C4-2B (cell line): ENCODE results near the gene SLC17A8.
"Not testable (repeated sequence)": the region's sequence is repeated elsewhere in the genome, so short reads cannot be mapped to it uniquely, and the experiment has no call there.

Experiments
- H3K27ac ChIP-seq: fragments of 450-650 bp; 2 replicates; pipeline ENCODE4 v1.5.1; 2017
- CTCF ChIP-seq: fragments of 450-650 bp; conservative IDR thresholded peaks from 2 replicates; pipeline ENCODE4 v1.5.1; 2017; ENCODE audit warnings: mild to moderate bottlenecking
- ZFX ChIP-seq: fragments of 450-650 bp; IDR thresholded peaks from 2 replicates; pipeline ENCODE4 v1.6.1; 2017

SLC17A8 gene

DNA sequence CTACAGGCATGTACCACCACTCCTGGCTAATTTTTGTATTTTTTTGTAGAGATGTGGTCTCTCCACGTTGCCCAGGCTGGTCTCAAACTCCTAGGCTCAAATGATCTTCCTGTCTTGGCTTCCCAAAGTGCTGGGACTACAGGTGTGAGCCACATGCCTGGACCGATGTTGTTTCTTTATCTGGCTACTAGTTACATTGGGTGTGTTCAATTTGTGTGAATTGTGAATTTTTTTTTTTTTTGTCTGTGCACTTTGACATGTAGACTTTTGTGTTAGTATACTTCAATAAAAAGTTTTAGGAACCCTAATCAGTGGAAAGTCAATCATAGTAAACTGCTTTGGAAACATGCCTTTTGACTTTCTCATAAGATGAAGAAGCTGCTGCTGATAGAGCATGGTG is 24.0 kb upstream of the SLC17A8 start:
- no peak overlapping the region for H3K27ac ChIP-seq
- TF ChIP-seq ZFX (no peak), CTCF (no peak)

DNA sequence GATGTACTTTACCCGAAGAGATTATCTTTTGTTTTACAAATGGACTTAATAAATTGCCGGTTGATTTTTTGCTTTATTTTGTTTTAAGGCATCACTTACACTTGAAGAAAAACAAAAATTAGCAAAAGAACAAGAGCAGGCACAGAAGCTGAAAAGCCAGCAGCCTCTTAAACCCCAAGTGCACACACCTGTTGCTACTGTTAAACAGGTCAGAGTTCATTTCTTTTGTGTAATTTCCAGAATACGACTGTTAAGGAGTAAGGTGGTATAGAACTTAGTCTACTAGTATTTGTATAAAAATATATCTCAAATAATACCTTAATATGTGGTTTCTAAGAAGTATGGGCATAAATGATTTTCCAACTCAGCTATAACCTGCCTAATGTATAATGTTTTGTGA is 19.6 kb upstream of the SLC17A8 start:
- TF ChIP-seq CTCF: no peak
- TF ChIP-seq ZFX: no peak

DNA sequence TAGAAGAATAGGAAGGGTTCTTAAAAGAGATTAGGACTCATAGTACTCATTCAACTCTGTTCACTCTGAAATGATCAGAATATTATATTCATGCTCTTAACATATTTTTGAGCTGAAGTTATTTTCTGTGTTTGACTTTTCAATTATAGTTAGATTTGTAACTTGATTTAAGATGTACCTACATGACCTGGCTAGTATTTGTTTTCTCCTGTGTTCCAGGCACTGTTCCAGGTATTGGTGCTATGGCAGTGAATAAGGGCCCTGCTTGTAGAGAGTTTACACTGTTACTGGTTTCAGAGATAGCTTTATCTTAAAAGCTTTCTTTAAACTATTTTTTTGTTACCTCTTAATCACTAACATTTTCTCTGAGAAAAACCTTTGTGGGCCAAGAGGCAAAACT is 19.1 kb upstream of the SLC17A8 start:
- no peak overlapping the region for H3K27ac ChIP-seq
- TF ChIP-seq ZFX (no peak), CTCF (no peak)

More for the DNA sequence above, 19.6 kb upstream of the SLC17A8 start:
- H3K27ac ChIP-seq: no peak overlapping the region

DNA sequence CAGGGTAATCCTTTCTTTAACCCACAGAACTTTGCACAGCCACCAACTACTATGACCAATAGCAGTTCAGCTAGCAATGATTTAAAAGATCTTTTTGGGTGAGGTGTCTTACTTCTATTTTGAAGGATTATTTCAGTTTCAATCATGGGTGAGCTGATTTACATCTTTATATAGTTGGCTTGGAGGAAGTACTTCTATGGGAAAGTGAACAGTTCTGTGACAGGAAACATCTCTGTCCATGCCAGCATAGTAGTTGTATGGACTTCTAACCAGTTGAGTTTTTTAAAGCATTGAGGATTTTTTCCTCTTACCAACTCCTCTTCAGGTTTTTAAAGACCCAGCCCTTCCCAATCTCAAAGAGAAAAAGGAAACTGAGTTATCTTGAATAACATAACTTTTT is 17.8 kb upstream of the SLC17A8 start:
- no peak overlapping the region for H3K27ac ChIP-seq
- TF ChIP-seq CTCF: no peak
- no peak for TF ChIP-seq ZFX

GRCh38 chr12:100342897-100343296 is 14.0 kb upstream of the SLC17A8 start:
- not testable (repeated sequence) for H3K27ac ChIP-seq

DNA sequence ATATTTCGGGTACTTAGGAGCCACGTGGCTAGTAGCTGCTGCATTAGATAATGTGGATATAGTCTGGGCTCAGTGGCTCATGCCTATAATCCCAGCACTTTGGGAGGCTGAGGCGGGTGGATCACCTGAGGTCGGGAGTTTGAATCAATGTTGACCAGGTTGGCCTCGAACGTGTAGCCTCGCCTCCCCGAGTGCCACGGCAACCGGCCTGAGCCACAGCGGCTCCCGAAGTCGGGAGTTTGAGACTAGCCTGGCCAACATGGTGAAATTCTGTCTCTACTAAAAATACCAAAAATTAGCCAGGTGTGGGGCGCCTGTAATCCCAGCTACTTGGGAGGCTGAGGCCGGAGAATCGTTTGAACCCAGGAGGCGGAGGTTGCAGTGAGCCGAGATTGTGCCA is 12.5 kb upstream of the SLC17A8 start:
- H3K27ac ChIP-seq: not testable (repeated sequence)

GRCh38 chr12:100345020-100345767 is 11.7 kb upstream of the SLC17A8 start:
- no peak overlapping the region; the same call in 1 of the 2 replicates for H3K27ac ChIP-seq
- TF ChIP-seq CTCF (no peak), ZFX (no peak)

- H3K27ac ChIP-seq: no peak overlapping the region
- no peak for TF ChIP-seq ZFX
- TF ChIP-seq CTCF: no peak
Measured at GRCh38 chr12:100346660-100347059, 10.2 kb upstream of the SLC17A8 start.
